Progenitor cell of endocrine pancreas (in vitro differentiated cells): ENCODE results near the gene CEACAM7. TPM values are rescaled to one million over a fixed set of nuclear protein-coding genes. Genes with fewer than 3 reads are reported as not detected.

Source experiments
- DNase-seq: peaks from one replicate; pipeline ENCODE4 v3.0.0; 2021; ENCODE audit warnings: low spot score; ENCODE audit not compliant: unreplicated experiment
- H3K27ac Mint-ChIP-seq: 2 replicates; pipeline ENCODE4 v1.8.0; 2021; ENCODE audit warnings: mild to moderate bottlenecking, moderate library complexity, mixed read lengths
- H3K27me3 Mint-ChIP-seq: 2 replicates; pipeline ENCODE4 v1.8.0; 2021; ENCODE audit warnings: mixed read lengths
- H3K36me3 Mint-ChIP-seq: 2 replicates; pipeline ENCODE4 v1.8.0; 2022; ENCODE audit warnings: mixed read lengths; ENCODE audit not compliant: insufficient read depth
- H3K4me1 Mint-ChIP-seq: 2 replicates; pipeline ENCODE4 v1.8.0; 2021; ENCODE audit warnings: low read depth, mixed read lengths
- H3K4me3 Mint-ChIP-seq: 2 replicates; pipeline ENCODE4 v1.8.0; 2021; ENCODE audit warnings: low read depth, mild to moderate bottlenecking, moderate library complexity, mixed read lengths
- H3K9me3 Mint-ChIP-seq: 2 replicates; pipeline ENCODE4 v1.8.0; 2021; ENCODE audit warnings: low read depth, mixed read lengths
- total RNA-seq: library from RNA; stranded (reverse); gene quantifications from 2 replicates; pipeline ENCODE4 v1.2.1, GENCODE V29; 2021
- TF ChIP-seq, protein P1 (sequence below): fragments of 200-600 bp; sonication (generic); IDR thresholded peaks from one replicate; pipeline ENCODE4 v1.5.0; 2021; ENCODE audit warnings: antibody characterized with exemption, mild to moderate bottlenecking; ENCODE audit not compliant: unreplicated experiment

Gene CEACAM7
- total RNA-seq, 1 donor from 2014 or later: not detected

DNA sequence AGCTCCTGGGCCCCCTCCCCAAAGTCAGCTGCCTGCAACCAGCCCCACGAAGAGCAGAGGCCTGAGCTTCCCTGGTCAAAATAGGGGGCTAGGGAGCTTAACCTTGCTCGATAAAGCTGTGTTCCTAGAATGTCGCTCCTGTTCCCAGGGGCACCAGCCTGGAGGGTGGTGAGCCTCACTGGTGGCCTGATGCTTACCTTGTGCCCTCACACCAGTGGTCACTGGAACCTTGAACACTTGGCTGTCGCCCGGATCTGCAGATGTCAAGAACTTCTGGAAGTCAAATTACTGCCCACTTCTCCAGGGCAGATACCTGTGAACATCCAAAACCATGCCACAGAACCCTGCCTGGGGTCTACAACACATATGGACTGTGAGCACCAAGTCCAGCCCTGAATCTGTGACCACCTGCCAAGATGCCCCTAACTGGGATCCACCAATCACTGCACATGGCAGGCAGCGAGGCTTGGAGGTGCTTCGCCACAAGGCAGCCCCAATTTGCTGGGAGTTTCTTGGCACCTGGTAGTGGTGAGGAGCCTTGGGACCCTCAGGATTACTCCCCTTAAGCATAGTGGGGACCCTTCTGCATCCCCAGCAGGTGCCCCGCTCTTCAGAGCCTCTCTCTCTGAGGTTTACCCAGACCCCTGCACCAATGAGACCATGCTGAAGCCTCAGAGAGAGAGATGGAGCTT is 15.7 kb upstream of the CEACAM7 start:
- H3K27me3 Mint-ChIP-seq: no peaks in the 10 kb centered on the region
- H3K9me3 Mint-ChIP-seq: peaks cover 26% of the 10 kb centered on the region
- no peak overlapping the region for H3K27ac Mint-ChIP-seq
- no peak overlapping the region for H3K4me3 Mint-ChIP-seq
- TF ChIP-seq, protein P1, sequence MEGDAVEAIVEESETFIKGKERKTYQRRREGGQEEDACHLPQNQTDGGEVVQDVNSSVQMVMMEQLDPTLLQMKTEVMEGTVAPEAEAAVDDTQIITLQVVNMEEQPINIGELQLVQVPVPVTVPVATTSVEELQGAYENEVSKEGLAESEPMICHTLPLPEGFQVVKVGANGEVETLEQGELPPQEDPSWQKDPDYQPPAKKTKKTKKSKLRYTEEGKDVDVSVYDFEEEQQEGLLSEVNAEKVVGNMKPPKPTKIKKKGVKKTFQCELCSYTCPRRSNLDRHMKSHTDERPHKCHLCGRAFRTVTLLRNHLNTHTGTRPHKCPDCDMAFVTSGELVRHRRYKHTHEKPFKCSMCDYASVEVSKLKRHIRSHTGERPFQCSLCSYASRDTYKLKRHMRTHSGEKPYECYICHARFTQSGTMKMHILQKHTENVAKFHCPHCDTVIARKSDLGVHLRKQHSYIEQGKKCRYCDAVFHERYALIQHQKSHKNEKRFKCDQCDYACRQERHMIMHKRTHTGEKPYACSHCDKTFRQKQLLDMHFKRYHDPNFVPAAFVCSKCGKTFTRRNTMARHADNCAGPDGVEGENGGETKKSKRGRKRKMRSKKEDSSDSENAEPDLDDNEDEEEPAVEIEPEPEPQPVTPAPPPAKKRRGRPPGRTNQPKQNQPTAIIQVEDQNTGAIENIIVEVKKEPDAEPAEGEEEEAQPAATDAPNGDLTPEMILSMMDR: no peak
- no peak for DNase-seq
- H3K36me3 Mint-ChIP-seq: peaks cover 4% of the 10 kb centered on the region
- H3K4me1 Mint-ChIP-seq: no peaks in the 10 kb centered on the region

DNA sequence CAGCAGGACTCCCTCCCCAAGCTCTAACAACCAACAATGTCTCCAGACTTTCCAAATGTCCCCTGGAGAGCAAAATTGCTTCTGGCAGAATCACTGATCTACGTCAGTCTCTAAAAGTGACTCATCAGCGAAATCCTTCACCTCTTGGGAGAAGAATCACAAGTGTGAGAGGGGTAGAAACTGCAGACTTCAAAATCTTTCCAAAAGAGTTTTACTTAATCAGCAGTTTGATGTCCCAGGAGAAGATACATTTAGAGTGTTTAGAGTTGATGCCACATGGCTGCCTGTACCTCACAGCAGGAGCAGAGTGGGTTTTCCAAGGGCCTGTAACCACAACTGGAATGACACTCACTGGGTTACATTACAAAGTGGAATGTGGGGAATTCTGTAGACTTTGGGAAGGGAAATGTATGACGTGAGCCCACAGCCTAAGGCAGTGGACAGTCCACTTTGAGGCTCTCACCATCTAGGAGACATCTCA is 14.1 kb upstream of the CEACAM7 start:
- DNase-seq: no peak
- peaks cover 34% of the 10 kb centered on the region for H3K9me3 Mint-ChIP-seq
- H3K27me3 Mint-ChIP-seq: no peaks in the 10 kb centered on the region
- TF ChIP-seq, protein P1: no peak
- no peaks in the 10 kb centered on the region for H3K4me1 Mint-ChIP-seq
- no peak overlapping the region for H3K4me3 Mint-ChIP-seq
- H3K36me3 Mint-ChIP-seq: peaks cover 6% of the 10 kb centered on the region
- H3K27ac Mint-ChIP-seq: no peak overlapping the region

DNA sequence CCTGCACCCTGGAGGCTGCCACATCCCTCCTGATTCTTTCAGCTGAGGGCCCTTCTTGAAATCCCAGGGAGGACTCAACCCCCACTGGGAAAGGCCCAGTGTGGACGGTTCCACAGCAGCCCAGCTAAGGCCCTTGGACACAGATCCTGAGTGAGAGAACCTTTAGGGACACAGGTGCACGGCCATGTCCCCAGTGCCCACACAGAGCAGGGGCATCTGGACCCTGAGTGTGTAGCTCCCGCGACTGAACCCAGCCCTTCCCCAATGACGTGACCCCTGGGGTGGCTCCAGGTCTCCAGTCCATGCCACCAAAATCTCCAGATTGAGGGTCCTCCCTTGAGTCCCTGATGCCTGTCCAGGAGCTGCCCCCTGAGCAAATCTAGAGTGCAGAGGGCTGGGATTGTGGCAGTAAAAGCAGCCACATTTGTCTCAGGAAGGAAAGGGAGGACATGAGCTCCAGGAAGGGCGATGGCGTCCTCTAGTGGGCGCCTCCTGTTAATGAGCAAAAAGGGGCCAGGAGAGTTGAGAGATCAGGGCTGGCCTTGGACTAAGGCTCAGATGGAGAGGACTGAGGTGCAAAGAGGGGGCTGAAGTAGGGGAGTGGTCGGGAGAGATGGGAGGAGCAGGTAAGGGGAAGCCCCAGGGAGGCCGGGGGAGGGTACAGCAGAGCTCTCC is 13.5 kb upstream of the CEACAM7 start:
- Mint-ChIP-seq H3K4me3 (no peak overlapping the region), H3K9me3 (peaks cover 32% of the 10 kb centered on the region), H3K27me3 (no peaks in the 10 kb centered on the region), H3K27ac (no peak overlapping the region), H3K4me1 (no peaks in the 10 kb centered on the region), H3K36me3 (peaks cover 4% of the 10 kb centered on the region)
- no peak for DNase-seq
- TF ChIP-seq, protein P1: no peak

DNA sequence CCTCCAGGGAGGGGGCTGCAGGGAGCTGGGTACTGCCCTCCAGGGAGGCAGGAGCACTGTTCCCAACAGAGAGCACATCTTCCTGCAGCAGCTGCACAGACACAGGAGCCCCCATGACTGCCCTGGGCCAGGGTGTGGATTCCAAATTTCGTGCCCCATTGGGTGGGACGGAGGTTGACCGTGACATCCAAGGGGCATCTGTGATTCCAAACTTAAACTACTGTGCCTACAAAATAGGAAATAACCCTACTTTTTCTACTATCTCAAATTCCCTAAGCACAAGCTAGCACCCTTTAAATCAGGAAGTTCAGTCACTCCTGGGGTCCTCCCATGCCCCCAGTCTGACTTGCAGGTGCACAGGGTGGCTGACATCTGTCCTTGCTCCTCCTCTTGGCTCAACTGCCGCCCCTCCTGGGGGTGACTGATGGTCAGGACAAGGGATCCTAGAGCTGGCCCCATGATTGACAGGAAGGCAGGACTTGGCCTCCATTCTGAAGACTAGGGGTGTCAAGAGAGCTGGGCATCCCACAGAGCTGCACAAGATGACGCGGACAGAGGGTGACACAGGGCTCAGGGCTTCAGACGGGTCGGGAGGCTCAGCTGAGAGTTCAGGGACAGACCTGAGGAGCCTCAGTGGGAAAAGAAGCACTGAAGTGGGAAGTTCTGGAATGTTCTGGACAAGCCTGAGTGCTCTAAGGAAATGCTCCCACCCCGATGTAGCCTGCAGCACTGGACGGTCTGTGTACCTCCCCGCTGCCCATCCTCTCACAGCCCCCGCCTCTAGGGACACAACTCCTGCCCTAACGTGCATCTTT is 12.5 kb upstream of the CEACAM7 start:
- Mint-ChIP-seq H3K9me3 (peaks cover 35% of the 10 kb centered on the region), H3K4me1 (no peaks in the 10 kb centered on the region), H3K4me3 (no peak overlapping the region), H3K36me3 (peaks cover 4% of the 10 kb centered on the region), H3K27me3 (no peaks in the 10 kb centered on the region), H3K27ac (no peak overlapping the region)
- TF ChIP-seq, protein P1: no peak
- no peak for DNase-seq

DNA sequence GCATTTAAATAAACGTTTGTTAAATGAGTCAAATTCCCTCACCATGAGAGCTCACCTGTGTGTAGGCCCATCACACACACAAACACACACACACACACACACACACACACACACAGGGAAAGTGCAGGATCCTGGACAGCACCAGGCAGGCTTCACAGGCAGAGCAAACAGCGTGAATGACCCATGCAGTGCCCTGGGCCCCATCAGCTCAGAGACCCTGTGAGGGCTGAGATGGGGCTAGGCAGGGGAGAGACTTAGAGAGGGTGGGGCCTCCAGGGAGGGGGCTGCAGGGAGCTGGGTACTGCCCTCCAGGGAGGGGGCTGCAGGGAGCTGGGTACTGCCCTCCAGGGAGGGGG is 11.9 kb upstream of the CEACAM7 start:
- Mint-ChIP-seq H3K4me3 (no peak overlapping the region), H3K4me1 (no peaks in the 10 kb centered on the region), H3K36me3 (peaks cover 4% of the 10 kb centered on the region), H3K27me3 (no peaks in the 10 kb centered on the region), H3K27ac (no peak overlapping the region), H3K9me3 (peaks cover 33% of the 10 kb centered on the region)
- DNase-seq: no peak
- TF ChIP-seq, protein P1: no peak
